ENCODE results near the gene STARD3.

DNA sequence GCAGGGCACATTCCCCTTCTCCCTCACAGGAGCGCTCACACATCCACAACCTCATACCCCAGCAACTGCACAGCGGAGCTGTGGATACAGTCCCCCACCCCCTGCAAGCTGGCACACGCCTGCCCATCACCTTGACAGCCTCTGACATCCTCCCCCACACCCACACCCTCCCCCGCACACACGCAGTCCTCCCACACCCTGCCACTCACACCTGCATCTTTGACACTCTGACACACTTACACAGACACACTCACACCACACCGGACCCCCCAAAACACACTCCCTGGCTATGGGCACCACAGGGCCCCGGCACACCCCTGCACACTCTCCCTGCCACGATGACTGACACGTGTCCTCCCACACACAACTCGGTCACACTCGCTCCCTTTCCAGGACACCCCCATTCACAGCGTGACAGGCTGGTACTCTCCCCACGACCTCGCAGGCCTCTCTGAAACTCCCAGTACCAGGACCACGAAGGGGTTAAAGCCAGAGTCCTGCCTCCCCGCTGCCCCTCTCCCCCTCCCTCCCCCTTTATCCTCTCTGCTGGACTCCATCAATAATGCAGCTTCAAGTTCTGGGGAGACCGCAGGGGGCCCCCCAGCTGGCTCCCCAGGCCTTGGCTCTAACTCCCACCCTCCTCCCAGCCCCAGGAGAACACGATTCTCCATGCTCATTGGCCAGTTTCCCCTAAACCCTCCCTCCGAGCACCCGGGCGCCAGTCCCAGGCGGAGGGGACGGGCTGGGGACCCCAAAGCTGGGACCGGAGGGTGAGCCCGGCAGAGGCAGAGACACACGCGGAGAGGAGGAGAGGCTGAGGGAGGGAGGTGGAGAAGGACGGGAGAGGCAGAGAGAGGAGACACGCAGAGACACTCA lies 10.5 kb upstream of the STARD3 start, which contains the start of gene PPP1R1B:
- TF ChIP-seq, protein P1, sequence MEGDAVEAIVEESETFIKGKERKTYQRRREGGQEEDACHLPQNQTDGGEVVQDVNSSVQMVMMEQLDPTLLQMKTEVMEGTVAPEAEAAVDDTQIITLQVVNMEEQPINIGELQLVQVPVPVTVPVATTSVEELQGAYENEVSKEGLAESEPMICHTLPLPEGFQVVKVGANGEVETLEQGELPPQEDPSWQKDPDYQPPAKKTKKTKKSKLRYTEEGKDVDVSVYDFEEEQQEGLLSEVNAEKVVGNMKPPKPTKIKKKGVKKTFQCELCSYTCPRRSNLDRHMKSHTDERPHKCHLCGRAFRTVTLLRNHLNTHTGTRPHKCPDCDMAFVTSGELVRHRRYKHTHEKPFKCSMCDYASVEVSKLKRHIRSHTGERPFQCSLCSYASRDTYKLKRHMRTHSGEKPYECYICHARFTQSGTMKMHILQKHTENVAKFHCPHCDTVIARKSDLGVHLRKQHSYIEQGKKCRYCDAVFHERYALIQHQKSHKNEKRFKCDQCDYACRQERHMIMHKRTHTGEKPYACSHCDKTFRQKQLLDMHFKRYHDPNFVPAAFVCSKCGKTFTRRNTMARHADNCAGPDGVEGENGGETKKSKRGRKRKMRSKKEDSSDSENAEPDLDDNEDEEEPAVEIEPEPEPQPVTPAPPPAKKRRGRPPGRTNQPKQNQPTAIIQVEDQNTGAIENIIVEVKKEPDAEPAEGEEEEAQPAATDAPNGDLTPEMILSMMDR (IDR thresholded peaks at IDR 0.05) = no peak
- no peak for TF ChIP-seq POLR2A (IDR thresholded peaks at IDR 0.05)
